GM18499 (cell line): ENCODE measurements around the gene PHACTR3.

Experiments used
- ATAC-seq: cut with Tn5 transposase; IDR thresholded peaks from one replicate; pipeline ENCODE4 v1.9.1; 2021; ENCODE audit warnings: moderate number of reproducible peaks; ENCODE audit not compliant: insufficient read depth, unreplicated experiment

Gene PHACTR3

GRCh38 chr20:59806578-59806975, 202.2 kb downstream of the PHACTR3 start:
- ATAC-seq = no peak

DNA sequence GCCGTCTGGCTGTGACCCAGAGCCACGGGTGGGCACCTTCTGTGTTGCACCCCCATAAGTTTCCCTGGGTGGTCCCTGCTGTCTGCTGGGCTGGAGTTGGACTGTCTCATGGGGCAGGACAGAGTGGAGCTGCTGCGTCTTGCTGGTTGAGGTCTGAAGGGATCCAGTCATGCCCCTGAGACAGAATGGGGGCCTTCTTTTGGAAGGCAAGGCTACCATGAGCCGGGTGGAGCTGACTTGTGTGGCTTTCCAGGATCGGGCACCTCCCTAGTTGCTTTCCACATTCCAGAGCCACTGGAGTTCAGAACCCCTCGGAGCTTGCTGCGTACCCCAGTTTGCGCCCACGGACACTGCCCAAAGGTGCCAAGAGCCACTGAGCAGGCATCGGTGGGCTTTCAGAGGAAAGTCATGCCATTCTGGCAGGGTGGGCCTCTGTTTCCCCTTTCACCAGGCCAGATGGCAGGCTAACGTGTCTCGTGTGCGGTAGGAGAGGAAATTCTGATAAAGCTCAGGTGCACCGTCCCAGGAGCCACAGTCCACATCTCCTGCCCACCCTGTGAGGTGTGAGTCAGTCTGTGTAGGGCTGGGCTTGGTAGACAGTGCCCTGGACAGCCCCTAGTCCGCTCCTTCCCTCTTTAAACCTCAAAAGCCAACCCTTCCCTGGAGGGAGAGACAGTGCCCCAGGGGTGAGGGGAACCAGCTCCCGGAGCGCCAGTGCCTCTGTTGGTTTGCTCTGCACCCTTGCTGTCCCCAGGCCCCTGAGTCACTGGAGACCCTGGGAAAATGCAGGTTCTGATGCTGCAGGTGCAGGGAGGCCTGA, 203.8 kb downstream of the PHACTR3 start:
- ATAC-seq = no peak

DNA sequence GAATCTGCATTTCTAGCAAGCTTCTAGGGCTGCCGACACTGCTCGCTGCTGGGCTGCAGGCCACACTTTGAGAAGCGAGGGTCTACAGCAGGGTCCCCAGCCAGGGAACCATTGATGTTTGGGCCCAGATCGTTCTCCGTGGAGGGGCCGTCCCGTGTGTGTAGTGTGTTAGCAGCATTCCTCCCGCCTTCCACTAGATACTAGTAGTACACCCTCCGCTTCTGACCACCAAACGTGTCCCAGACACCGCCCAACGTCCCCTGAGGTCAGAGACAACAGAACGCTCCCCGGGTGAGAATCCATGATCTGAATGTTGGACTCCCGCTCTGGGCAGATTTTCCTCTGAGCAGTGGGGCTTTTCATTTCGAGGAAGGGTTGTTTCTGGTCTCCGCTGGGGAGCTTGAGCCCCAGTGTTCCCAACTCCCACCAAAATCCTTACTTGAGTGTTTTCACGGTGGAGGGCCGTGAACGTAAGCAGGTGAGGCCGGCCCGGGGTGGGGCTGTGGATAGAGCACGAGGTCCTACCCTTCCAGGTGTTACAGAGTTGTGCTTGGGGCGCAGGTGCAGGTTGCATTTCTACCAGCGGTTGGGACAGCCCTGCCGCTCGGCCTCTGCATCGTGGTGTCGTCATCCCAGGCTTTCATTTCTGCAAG, 204.5 kb downstream of the PHACTR3 start:
- no peak for ATAC-seq

- no peak for ATAC-seq
These were observed 205.5 kb downstream of the PHACTR3 start for GRCh38 chr20:59809630-59810448.

DNA sequence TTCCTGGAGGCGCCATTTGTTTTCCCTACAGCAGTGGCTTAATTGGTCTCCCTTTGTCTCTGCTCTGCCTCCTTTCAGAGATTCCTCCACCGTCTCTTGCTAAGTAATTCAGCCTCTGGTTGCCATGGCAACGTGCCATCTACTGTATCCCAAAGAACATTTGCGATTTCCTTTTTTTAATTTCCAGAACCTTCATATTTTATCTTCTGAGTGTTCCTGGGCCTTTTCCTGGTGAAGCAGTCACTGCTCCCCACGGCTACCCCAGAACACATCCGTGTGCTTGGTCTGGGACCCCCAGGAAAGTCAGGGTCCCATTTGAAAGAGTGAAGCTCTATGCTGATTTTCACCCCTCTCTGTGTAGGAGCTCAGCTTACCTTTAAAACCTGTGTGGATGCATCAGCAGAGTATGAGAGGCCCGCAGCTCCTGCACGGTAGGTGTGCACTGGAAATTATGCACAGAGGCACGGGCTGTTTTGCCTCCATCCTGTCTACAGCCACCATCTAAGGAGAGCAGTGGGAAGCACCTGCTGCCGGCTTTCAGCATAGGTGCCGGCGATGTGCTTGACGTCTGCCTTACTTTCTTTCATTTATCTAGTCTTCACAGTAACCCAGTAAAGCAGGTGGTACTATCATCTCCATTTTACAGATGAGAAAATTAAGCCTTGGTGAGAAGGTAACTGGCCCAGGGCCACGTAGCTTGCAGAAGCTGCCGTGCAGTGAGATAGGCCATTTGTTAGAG, 206.3 kb downstream of the PHACTR3 start:
- ATAC-seq = no peak

- no peak for ATAC-seq
These were observed 207.4 kb downstream of the PHACTR3 start for GRCh38 chr20:59811681-59812171.

DNA sequence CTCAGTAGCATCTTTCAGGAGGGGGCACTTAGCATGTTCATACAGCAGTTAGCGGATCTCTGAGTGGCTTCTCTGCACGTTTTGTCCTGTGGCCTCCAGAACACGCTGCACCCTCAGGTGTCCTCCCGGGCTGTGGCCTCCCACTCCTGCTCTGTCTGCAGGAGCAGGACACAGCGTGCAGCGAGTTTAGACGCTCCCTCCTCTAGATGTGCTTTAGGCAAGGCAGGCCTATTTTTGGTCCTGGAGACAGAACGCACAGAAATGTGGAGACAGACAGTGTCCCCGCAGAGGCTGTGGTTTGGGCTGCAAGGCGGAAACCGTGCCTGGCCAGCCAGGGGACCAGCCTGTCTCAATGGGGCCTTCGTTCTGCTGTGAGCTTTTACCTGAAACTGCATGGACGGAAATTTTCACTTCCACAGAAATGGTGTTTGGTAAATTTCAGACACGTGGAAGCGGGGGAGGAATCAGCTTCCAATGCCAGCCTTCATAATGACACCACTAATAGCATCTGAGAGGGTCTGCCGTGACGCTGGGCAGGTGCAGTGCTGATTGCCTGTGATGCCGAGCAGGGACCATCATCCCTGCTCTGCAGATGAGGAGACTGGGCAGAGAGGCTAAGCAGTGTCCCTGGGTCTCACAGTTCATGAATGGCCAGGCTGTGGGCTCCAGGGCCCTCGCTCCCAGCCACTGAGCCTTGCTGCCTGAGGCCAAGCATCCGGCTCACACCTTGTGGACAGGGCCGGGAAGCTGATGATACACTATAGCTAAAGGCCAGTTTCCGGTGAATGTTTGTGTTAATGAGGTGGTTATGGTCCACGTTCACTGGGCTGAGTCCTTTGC, 208.2 kb downstream of the PHACTR3 start:
- no peak for ATAC-seq

DNA sequence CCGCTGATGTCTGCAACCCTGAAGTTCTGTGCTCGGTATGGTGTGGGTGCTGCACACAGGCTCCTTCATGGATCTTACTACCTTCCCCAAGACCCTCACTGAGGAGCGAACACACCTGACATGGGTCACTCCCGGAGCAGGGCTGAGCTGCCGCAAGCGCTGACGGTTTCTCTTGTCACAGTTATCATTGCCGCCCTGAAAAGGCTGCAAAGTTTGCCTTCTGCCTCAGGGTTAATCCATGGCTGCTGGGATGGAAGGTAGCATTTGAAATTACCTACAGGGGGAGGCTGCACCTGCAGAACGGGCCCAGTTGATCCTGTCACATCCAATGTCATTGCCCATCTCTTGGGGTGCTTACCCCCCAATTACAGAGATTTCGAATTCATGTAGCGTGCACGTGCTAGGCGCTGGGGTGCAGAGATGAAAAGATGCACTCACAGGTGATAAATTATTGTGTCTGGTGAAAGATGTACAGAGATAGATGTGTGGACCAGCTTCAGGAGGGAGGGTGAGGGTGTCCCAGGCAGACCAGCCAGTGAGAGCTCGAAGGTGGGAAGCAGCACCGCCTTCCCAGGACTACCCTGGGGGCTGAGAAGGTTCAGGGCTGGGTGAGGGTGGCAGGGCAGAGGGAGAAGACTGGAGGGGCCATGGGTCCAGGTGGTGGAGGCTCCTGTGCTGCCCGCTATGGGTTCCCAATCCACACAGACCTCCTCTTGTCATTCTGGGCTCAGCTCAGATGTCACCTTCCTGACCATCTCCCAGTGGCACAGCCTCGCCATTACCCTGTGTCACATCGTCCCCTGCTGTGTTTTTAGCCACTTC, 209.0 kb downstream of the PHACTR3 start:
- ATAC-seq = no peak

DNA sequence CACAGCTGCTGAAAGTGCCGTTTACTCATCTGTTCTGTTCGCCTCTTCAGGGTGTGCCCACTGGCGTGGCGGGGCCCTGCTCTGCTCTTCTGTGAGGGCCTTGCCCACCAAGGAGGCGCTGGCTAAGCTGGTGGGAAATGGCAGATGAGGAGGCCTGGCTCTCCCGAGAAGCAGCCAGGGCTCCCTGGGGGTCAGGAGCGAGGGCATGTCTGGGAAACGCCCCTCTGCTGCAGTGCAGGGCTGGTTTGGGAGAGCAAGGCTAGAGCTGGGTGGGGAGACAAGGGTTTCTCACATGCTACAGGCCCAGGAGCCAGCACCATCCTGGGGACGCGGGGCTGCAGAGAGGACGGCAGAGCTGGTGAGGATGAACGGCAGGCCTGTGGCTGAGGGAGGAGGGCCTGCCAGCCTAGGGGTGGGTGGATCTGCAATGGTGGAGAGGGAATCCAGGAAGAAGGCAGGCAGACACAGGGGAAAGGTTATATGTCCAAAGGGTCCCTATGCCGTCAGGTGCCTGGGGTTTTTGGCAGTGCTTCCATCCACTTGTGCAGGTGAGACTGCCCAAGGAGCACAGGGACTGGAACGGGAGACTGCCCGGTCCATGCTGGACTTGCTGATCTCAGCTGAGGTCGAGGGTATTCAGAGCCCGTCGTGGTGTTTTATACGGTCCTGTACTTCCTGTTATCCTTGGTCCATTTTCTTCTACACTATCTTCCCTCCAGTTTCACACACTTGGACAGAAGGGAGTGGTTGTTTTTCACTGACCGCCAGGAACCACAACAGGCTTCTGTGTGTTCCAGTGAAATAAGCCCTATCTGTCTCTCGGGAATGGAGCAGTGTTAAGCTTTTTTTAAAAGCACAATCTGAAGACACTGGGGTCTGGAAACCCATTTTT, 209.9 kb downstream of the PHACTR3 start:
- no peak for ATAC-seq

DNA sequence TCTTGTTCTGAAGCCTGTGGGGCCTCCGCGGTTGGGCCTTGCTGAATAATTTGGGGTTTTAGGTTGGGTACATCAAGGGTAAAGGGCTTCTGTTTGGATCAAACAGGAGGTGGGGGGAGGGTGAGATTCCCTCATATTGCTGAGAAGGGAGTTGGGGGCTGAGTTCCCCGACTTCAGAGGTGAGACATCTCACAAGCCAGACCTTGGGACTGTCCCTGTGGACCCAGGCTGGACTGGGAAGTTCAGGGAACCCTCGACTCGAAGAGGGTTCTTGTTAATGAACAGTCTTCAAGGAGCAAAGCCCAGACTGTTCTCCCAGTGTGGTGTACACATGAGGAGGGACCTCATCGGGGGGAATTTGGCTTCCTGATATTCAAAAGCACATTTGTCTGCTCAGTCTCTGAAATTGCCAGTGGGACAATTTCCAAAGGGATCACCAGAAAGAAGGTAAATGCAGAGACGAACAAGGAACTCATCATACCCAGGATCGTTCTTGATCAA, 210.6 kb downstream of the PHACTR3 start:
- no peak for ATAC-seq

DNA sequence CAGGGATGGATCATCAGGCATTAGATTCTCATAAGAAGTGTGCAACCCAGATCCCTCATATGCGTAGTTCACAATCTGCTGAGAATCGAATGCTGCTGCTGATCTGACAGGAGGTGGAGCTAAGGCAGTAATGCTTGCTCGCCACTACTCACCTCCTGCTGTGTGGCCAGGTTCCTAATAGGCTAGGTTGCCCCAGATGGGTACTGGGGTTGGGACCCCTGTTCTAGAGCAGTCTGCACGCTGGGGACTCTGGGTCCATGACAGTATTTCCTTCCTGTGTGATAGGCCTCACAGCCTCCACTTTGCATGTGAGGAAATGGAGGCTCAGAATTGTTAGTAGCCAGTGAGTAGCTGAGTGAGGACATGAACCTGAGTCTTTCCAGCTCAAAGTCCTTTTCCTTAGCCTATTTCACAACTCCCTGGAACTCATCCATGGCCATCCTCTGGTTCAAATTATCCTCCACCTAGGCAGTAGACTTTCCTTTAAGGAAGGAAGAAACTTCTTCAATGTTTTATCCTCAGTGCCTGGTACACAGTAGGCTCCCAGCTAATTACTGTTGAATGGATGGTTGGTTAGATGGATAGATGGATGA, 211.9 kb downstream of the PHACTR3 start:
- ATAC-seq = no peak

GRCh38 chr20:59817406-59817805, 213.1 kb downstream of the PHACTR3 start:
- ATAC-seq = no peak

- no peak for ATAC-seq
These were observed 213.7 kb downstream of the PHACTR3 start for GRCh38 chr20:59817846-59818615.

- ATAC-seq = no peak
These were observed 214.6 kb downstream of the PHACTR3 start for GRCh38 chr20:59818911-59819310.

DNA sequence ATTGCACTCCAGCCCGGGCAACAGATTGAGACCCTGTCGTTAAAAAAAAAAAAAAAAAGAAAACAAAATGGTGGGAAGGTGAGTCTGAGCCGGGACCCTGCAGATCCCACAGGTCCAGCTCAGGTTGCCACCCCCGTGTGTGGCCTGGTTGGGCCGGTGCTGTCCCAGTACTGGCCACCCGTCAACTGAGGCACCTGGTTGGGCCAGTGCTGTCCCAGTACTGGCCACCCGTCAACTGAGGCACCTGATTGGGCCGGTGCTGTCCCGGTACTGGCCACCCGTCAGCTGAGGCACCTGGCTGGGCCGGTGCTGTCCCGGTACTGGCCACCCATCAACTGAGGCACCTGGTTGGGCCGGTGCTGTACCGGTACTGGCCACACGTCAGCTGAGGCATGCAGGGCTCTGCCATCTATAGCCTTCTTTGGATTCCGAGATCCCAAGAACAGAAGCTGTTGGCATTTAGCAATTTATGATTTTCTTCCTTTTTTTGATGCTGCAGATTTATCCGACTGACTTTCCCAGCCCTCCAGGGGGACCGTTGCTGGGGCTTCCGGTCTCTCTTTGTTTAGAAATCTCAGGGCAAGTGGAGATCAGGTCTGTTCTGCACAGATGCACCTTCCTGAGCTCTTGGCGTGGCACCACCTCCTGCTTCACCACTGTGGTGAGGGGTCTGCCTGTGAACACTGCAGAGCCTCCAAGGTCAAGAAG, 215.3 kb downstream of the PHACTR3 start:
- no peak for ATAC-seq
